D721Med (cell line): ENCODE measurements around the gene SLC25A21.
"Not testable (repeated sequence)": the region's sequence is repeated elsewhere in the genome, so short reads cannot be mapped to it uniquely, and the experiment has no call there.

Source experiments
- DNase-seq: peaks from one replicate; pipeline ENCODE4 v3.0.0; 2011; ENCODE audit warnings: low spot score; ENCODE audit not compliant: insufficient read length
- FAIRE-seq: peaks from 2 replicates; lab custom pipeline; 2011; peaks lifted over from hg19 to GRCh38; lab: Jason Lieb, UNC
- TF ChIP-seq, protein P1 (sequence below): IDR thresholded peaks from 2 replicates; pipeline ENCODE4 v1.5.1; 2012; ENCODE audit warnings: mild to moderate bottlenecking, control low read depth; ENCODE audit not compliant: insufficient read depth; ENCODE audit errors: missing control alignments

Gene SLC25A21

DNA sequence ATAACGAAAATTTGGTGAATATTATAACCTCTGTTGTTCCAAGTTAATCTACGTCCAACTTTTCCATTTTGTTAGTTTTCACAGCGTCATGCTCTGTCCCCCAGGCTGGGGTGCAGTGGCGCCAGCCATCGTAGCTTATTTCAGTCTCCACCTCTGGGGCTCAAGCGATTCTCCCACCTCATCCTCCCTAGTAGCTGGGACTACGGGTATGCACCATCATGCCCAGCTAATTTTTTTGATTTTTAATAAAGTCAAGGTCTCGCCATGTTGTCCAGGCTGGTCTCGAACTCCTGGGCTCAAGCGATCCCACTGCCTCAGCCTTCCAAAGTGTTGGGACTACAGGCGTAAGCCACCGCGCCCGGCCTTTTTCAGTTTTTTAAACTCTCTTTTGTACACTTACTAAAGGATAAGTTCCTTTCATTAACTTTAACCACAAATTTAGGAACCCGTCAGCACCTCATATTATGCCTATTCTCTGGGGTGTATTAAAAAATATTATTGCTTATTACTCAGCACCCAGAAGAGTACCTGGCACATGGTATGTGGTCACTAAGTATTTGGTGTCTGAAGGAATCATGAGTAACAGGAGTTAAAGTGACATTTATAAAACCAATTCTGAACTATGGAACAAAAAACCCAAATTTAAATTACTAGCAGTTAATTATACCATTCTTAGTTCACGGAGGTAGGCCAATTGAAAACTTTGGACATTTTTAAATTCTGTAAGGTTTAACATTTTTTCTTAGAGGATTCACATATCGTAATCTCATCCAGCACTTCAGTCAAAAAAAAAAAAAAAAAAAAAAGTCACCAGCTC lies 24.4 kb upstream of the SLC25A21 start:
- TF ChIP-seq, protein P1, sequence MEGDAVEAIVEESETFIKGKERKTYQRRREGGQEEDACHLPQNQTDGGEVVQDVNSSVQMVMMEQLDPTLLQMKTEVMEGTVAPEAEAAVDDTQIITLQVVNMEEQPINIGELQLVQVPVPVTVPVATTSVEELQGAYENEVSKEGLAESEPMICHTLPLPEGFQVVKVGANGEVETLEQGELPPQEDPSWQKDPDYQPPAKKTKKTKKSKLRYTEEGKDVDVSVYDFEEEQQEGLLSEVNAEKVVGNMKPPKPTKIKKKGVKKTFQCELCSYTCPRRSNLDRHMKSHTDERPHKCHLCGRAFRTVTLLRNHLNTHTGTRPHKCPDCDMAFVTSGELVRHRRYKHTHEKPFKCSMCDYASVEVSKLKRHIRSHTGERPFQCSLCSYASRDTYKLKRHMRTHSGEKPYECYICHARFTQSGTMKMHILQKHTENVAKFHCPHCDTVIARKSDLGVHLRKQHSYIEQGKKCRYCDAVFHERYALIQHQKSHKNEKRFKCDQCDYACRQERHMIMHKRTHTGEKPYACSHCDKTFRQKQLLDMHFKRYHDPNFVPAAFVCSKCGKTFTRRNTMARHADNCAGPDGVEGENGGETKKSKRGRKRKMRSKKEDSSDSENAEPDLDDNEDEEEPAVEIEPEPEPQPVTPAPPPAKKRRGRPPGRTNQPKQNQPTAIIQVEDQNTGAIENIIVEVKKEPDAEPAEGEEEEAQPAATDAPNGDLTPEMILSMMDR = no peak
- no peak for FAIRE-seq
- DNase-seq = no peak

DNA sequence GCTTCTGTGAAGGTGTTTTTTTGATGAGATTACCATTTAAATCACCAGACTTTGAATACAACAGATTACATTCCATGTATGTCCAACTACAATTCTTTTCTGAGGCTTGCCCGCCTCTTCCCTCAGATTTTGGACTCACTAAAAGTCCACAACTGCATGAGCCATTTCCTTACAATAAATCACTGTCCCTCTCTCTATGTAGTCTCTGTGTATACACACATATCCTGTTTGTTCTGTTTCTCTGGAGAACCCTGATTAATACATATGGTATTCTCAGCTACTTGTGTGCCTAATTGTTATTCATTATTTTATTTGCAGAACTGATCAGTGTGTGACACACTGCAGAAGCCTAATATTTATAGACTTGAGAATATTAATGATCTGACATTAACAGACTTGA lies 22.9 kb upstream of the SLC25A21 start:
- FAIRE-seq (no peak), DNase-seq (no peak)
- TF ChIP-seq, protein P1 = no peak

DNA sequence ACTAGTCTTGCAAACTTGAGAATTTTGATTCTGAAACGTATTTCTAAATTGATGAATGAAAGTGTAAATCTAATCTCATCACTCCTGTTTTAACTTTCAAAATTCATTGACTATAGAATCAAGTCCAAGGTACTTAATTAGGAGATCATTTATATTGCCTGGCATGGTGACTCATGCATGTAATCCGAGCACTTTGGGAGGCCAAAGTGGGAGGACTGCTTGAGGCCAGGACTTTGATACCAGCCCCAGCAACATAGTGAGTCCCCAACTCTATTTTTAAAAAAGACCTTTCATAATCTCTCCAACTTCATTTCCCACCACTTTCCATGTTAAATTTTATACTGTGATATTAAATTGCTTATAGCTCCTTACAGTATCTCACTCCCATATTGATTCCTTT lies 22.3 kb upstream of the SLC25A21 start:
- FAIRE-seq (no peak), DNase-seq (no peak)
- TF ChIP-seq, protein P1 = no peak

DNA sequence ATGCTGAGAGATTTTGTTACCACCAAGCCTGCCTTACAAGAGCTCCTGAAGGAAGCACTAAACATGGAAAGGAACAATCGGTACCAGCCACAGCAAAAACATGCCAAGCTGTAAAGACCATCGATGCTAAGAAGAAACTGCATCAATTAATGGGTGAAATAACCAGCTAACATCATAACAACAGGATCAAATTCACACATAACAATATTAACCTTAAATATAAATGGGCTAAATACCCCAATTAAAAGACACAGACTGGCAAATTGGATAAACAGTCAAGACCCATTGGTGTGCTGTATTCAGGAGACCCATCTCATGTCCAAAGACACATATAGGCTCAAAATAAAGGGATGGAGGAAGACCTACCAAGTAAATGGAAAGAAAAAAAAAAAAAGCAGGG lies 17.3 kb upstream of the SLC25A21 start:
- not testable (repeated sequence) for DNase-seq, FAIRE-seq

DNA sequence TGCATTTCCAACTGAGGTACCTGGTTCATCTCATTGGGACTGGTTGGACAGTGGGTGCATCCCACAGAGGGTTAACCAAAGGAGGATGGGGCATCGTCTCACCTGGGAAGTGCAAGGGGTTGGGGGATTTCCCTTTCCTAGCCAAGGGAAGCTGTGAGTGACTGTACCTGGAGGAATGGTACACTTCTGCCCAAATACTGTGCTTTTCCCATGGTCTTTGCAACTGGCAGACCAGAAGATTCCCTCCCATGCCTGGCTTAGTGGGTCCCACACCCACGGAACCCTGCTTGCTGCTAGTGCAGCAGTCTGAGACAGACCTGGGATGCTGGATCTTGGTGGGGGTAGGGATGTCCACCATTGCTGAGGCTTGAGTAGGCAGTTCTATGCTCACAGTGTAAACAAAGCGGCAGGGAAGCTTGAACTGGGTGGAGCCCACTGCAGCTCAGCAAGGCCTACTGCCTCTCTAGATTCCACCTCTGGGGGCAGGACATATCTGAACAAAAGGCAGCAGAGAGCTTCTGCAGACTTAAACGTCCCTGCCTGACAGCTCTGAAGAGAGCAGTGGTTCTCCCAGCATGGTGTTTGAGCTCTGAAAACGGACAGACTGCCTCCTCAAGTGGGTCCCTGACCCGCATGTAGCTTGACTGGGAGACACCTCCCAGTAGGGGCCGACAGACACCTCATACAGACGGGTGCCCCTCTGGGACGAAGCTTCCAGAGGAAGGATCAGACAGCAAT lies 15.6 kb upstream of the SLC25A21 start:
- not testable (repeated sequence) for DNase-seq

DNA sequence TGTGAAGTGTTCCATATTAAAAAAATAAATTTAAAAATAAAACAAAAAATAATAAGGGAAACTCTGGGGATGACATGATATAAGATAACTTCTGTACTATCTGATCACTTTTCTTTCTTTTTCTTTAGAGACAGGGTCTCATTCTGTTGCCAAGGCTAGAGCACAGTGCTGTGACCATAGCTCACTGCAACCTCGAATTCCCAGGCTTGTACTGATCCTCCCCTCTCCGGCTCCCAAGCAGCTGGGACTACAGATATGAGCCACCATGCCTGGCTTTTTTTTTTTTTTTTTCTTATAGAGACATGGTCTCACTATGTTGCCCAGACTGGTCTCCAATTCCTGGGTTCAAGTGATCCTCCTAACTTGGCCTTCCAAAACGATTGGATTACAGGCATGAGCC lies 14.9 kb upstream of the SLC25A21 start:
- TF ChIP-seq, protein P1 = no peak
- FAIRE-seq (no peak), DNase-seq (no peak)

More for the DNA sequence above, 15.6 kb upstream of the SLC25A21 start:
- FAIRE-seq = not testable (repeated sequence)

DNA sequence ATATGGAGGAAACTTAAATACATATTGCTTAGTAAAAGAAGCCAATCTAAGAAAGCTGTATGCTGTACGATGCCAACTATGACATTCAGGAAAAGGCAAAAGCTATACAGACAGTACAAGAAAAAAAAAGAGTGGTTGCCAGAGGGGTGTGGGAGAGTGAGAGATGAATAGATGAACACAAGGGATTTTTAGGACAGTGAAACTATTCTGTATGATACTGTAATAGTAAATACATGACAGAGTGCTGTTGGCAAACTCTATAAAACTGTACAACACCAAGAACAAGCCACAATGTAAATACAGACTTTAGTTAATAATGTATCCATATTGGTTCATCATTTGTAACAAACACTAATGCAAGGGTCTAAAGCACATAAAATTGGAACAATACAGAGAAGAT lies 14.5 kb upstream of the SLC25A21 start:
- TF ChIP-seq, protein P1 = no peak
- FAIRE-seq (no peak), DNase-seq (no peak)

DNA sequence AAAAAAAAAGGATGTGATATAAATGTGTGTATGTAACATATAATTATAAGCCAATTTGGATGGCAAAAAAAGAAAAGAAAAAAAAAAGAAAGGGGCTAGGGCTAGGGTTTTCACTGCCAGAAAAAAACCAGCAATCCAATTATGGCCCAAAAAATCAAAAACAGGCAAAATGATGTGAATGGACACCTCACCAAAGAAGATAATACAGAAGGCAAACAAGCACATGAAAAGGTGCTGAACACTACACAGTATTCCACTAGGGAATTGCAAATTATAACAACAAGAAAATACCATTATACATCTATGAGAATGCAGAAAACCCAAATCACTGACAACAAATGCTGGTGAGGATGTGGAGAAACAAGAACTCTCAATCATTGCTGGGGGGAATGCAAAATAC lies 13.3 kb upstream of the SLC25A21 start:
- FAIRE-seq (no peak), DNase-seq (no peak)
- TF ChIP-seq, protein P1 = no peak

DNA sequence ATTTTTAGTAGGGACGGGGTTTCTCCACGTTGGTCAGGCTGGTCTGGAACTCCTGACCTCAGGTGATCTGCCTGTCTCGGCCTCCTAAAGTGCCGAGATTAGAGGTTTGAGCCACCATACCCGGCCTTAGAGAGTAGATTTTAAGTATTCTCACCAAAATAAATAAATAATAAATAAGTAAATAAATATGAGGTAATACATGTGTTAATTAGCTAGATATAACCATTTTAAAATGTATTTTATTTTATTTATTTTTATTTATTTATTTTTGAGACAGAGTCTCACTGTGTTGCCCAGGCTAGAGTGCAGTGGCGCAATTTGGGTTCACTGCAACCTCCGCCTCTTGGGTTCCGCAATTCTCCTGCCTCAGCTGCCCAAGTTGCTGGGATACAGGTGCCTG lies 12.1 kb upstream of the SLC25A21 start:
- not testable (repeated sequence) for DNase-seq, FAIRE-seq
